SK-N-SH (cell line): ENCODE measurements around the gene PROM1.

Experiments used
- EP300 ChIP-seq, 2 experiments: IDR thresholded peaks; 2 replicates each; pipeline versions ENCODE4 v1.4.0 to v1.6.1; 2012; ENCODE audit warnings: borderline replicate concordance in 1 of 2, low read depth in 1 of 2, low read length in 1 of 2
- GABPA ChIP-seq: IDR thresholded peaks from 2 replicates; pipeline ENCODE4 v1.4.0; 2012; ENCODE audit warnings: low read depth, mild to moderate bottlenecking
- GATA2 ChIP-seq: sonication (generic); formaldehyde crosslinking; IDR thresholded peaks from 2 replicates; pipeline ENCODE4 v1.5.0; 2020; ENCODE audit warnings: mild to moderate bottlenecking, missing genetic modification reagents
- MXI1 ChIP-seq: IDR thresholded peaks from 2 replicates; pipeline ENCODE4 v1.6.1; 2012; ENCODE audit warnings: mild to moderate bottlenecking, low read depth, low read length, improper control_type of control experiment
- POLR2AphosphoS5 ChIP-seq: IDR thresholded peaks from 2 replicates; pipeline ENCODE4 v1.6.1; 2012; ENCODE audit warnings: low read depth, low read length
- SMC3 ChIP-seq: IDR thresholded peaks from 2 replicates; pipeline ENCODE4 v1.6.1; 2012; ENCODE audit warnings: low read depth, low read length, improper control_type of control experiment
- YY1 ChIP-seq: IDR thresholded peaks from 2 replicates; pipeline ENCODE4 v1.4.0; 2012; ENCODE audit warnings: low read depth, mild to moderate bottlenecking
- TF ChIP-seq, protein P1 (sequence below): fragments of 200-600 bp; sonication (generic); IDR thresholded peaks from 2 replicates; pipeline ENCODE4 v1.6.1; 2017; ENCODE audit warnings: antibody characterized with exemption, mild to moderate bottlenecking, moderate library complexity
- TF ChIP-seq, protein P2 (sequence below): IDR thresholded peaks from 2 replicates; pipeline ENCODE4 v1.4.0; 2012; ENCODE audit warnings: low read depth

DNA sequence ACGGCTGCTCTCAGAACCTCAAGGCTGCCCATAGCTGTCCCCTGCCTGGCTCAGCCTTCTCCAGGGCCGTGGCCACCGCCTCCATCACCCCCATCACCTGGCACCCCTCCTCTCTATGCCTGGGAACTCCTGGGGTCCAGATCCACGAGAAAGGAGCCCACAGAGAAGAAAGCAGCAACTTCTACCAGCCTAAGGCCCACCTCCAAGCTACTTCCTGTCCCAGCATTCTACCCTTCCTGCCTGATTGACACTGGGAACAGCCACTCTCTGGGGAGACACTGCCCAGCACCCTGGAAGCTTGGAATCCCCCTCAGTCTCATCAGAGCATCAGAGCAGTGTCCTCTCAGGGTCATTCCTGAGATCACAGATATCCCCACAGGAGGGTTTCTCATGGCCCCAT lies 36.9 kb upstream of the PROM1 start:
- TF ChIP-seq MXI1 (no peak), EP300 (IDR thresholded peaks at IDR 0.05; ENCODE audit: borderline replicate concordance in 1 of 2, low read depth in 1 of 2, low read length in 1 of 2) (no peak), POLR2AphosphoS5 (no peak), YY1 (no peak), SMC3 (no peak), GATA2 (CRISPR knock-in tag) (no peak), GABPA (no peak)
- TF ChIP-seq, protein P1, sequence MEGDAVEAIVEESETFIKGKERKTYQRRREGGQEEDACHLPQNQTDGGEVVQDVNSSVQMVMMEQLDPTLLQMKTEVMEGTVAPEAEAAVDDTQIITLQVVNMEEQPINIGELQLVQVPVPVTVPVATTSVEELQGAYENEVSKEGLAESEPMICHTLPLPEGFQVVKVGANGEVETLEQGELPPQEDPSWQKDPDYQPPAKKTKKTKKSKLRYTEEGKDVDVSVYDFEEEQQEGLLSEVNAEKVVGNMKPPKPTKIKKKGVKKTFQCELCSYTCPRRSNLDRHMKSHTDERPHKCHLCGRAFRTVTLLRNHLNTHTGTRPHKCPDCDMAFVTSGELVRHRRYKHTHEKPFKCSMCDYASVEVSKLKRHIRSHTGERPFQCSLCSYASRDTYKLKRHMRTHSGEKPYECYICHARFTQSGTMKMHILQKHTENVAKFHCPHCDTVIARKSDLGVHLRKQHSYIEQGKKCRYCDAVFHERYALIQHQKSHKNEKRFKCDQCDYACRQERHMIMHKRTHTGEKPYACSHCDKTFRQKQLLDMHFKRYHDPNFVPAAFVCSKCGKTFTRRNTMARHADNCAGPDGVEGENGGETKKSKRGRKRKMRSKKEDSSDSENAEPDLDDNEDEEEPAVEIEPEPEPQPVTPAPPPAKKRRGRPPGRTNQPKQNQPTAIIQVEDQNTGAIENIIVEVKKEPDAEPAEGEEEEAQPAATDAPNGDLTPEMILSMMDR: no peak
- TF ChIP-seq, protein P2, sequence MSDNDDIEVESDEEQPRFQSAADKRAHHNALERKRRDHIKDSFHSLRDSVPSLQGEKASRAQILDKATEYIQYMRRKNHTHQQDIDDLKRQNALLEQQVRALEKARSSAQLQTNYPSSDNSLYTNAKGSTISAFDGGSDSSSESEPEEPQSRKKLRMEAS: no peak
